ENCODE data around the gene TM7SF3. TPM values are rescaled to one million over a fixed set of nuclear protein-coding genes. Genes with fewer than 3 reads are reported as not detected.

The TM7SF3 gene
- total and polyA plus RNA-seq, 2 donors (not counting 3 experiments of a cell fraction or from before 2014, with no cell fraction given), result 54.8 to 70.7 TPM

GRCh38 chr12:27057543-27057942 lies 43.4 kb upstream of the TM7SF3 start:
- Histone ChIP-seq H3K9ac (replicated peaks; ENCODE audit: extremely low read depth, insufficient read depth, low read length) (no peak overlapping the region), H3K36me3 (ENCODE audit: control insufficient read depth in 2 of 2, extremely low read depth in 1 of 2, insufficient read depth in 2 of 2, low read length in 2 of 2) (no peaks in the 10 kb centered on the region), H3K4me2 (ENCODE audit: insufficient read depth, low read length) (no peak overlapping the region), H3K27ac (ENCODE audit: insufficient read depth, low read depth, low read length) (no peak overlapping the region), H3K9me3 (replicated peaks; ENCODE audit: control insufficient read depth, insufficient read depth, low read length) (no peaks in the 10 kb centered on the region), H3K4me3 (replicated peaks in 1 of 3; ENCODE audit: insufficient read depth in 1 of 3, low read depth in 1 of 3, low read length in 3 of 3) (no peak overlapping the region), H4K20me1 (replicated peaks; ENCODE audit: control insufficient read depth, extremely low read depth, insufficient read depth, low read length) (no peaks in the 10 kb centered on the region), H3K9me1 (replicated peaks; ENCODE audit: control insufficient read depth, extremely low read depth, insufficient read depth, low read length) (no peaks in the 10 kb centered on the region), H2AFZ (ENCODE audit: low read depth, low read length) (no peak overlapping the region), H3K27me3 (ENCODE audit: control insufficient read depth in 2 of 2, insufficient read depth in 2 of 2, low read length in 2 of 2) (no peaks in the 10 kb centered on the region), H3K4me1 (ENCODE audit: control insufficient read depth, extremely low read depth, insufficient read depth, low read length) (no peaks in the 10 kb centered on the region), H3K79me2 (ENCODE audit: control insufficient read depth, insufficient read depth, low read length) (no peaks in the 10 kb centered on the region)
- intact Hi-C loops (cut with micrococcal nuclease), result no loop called here
- DNase-seq (ENCODE audit: low read depth, low spot score) (no peak), FAIRE-seq (no peak)
- no TSS peak for BruUV-seq (replicated peaks)
- ChIA-PET CTCF (interaction anchor here (1.2 to 1.7 kb wide), 2 partner anchors 10 to 12 kb away, joined by 4 read pairs; no protein-coding TSS in a partner anchor), POLR2A (no interaction called here)
- dilution Hi-C loops (cut with MboI; ENCODE audit: extremely low pct_ligation_motif_present, low sequenced_read_pairs), result no loop called here
- TF ChIP-seq POLR2A (IDR thresholded peaks at IDR 0.05; ENCODE audit: low read depth, low read length) (no peak), JUN (IDR thresholded peaks at IDR 0.05; ENCODE audit: borderline replicate concordance, insufficient read depth, insufficient read length, low read depth) (no peak)

- no peaks in the 10 kb centered on the region for H3K9me3 ChIP-seq (replicated peaks; ENCODE audit: control insufficient read depth, insufficient read depth, low read length)
- H4K20me1 ChIP-seq (replicated peaks; ENCODE audit: control insufficient read depth, extremely low read depth, insufficient read depth, low read length), result no peaks in the 10 kb centered on the region
- no peaks in the 10 kb centered on the region for H3K4me1 ChIP-seq (ENCODE audit: control insufficient read depth, extremely low read depth, insufficient read depth, low read length)
- ChIA-PET POLR2A (no interaction called here), CTCF (interaction anchor here (1.7 kb wide), 2 partner anchors 10 to 251 kb away, joined by 4 to 6 read pairs; no protein-coding TSS in a partner anchor)
- H3K79me2 ChIP-seq (ENCODE audit: control insufficient read depth, insufficient read depth, low read length), result no peaks in the 10 kb centered on the region
- no peaks in the 10 kb centered on the region for H3K9me1 ChIP-seq (replicated peaks; ENCODE audit: control insufficient read depth, extremely low read depth, insufficient read depth, low read length)
- no peak overlapping the region for H2AFZ ChIP-seq (ENCODE audit: low read depth, low read length)
- no peaks in the 10 kb centered on the region for H3K27me3 ChIP-seq (ENCODE audit: control insufficient read depth in 2 of 2, insufficient read depth in 2 of 2, low read length in 2 of 2)
- no peak overlapping the region for H3K4me2 ChIP-seq (ENCODE audit: insufficient read depth, low read length)
- no TSS peak for BruUV-seq (replicated peaks)
- intact Hi-C loops (cut with micrococcal nuclease) (no loop called here), dilution Hi-C loops (cut with MboI; ENCODE audit: extremely low pct_ligation_motif_present, low sequenced_read_pairs) (no loop called here)
- no peak overlapping the region for H3K27ac ChIP-seq (ENCODE audit: insufficient read depth, low read depth, low read length)
- H3K4me3 ChIP-seq (replicated peaks in 1 of 3; ENCODE audit: insufficient read depth in 1 of 3, low read depth in 1 of 3, low read length in 3 of 3), result no peak overlapping the region
- no peaks in the 10 kb centered on the region for H3K36me3 ChIP-seq (ENCODE audit: control insufficient read depth in 2 of 2, extremely low read depth in 1 of 2, insufficient read depth in 2 of 2, low read length in 2 of 2)
- no peak overlapping the region for H3K9ac ChIP-seq (replicated peaks; ENCODE audit: extremely low read depth, insufficient read depth, low read length)
- FAIRE-seq (no peak), DNase-seq (ENCODE audit: low read depth, low spot score) (no peak)
- TF ChIP-seq POLR2A (IDR thresholded peaks at IDR 0.05; ENCODE audit: low read depth, low read length) (no peak), FOS (IDR thresholded peaks at IDR 0.05; ENCODE audit: borderline replicate concordance, insufficient read depth, low read length) (no peak), MAX (IDR thresholded peaks at IDR 0.05; ENCODE audit: insufficient read depth, insufficient read length) (no peak), JUN (IDR thresholded peaks at IDR 0.05; ENCODE audit: borderline replicate concordance, insufficient read depth, insufficient read length, low read depth) (no peak), EZH2 (IDR thresholded peaks at IDR 0.05; ENCODE audit: borderline replicate concordance, low read depth, low read length, severe bottlenecking) (no peak), POLR2AphosphoS5 (IDR thresholded peaks at IDR 0.05; ENCODE audit: insufficient read depth, low read depth, low read length) (no peak), CTCF (IDR thresholded peaks at IDR 0.05; ENCODE audit: extremely low read depth in 1 of 2, insufficient read depth in 1 of 2, low read depth in 1 of 2, low read length in 2 of 2) (no peak), GATA2 (IDR thresholded peaks at IDR 0.05; ENCODE audit: insufficient read depth, insufficient read length, low read depth, low read length) (no peak), MYC (IDR thresholded peaks at IDR 0.05; ENCODE audit: low read depth, low read length) (no peak)
Measured at GRCh38 chr12:27055966-27056365, 41.8 kb upstream of the TM7SF3 start.

Data from endothelial cell of umbilical vein (primary cell).